ENCODE results near the gene NSD2.
"Not testable (repeated sequence)": the region's sequence is repeated elsewhere in the genome, so short reads cannot be mapped to it uniquely, and the experiment has no call there.

The NSD2 gene

GRCh38 chr4:1870578-1871443, at the start of gene NSD2:
NSD2 (plus strand) TSS chr4:1871393; CDS start chr4:1900655, 29,262 bp downstream.
- no peak for DNase-seq (ENCODE audit: low read depth, low spot score)

- no peak for DNase-seq (ENCODE audit: low read depth, low spot score)
Measured at GRCh38 chr4:1821679-1822567, 49.3 kb upstream of the NSD2 start.

- DNase-seq (ENCODE audit: low read depth, low spot score), result no peak
Measured at GRCh38 chr4:1822568-1823544, 48.3 kb upstream of the NSD2 start.

- DNase-seq (ENCODE audit: low read depth, low spot score), result no peak
Measured at GRCh38 chr4:1823545-1823932, 47.7 kb upstream of the NSD2 start.

- DNase-seq (ENCODE audit: low read depth, low spot score), result no peak
Measured at GRCh38 chr4:1824746-1825145, 46.4 kb upstream of the NSD2 start.

GRCh38 chr4:1825326-1825725, 45.9 kb upstream of the NSD2 start:
- DNase-seq (ENCODE audit: low read depth, low spot score), result no peak

GRCh38 chr4:1826531-1827350, 44.5 kb upstream of the NSD2 start:
- DNase-seq (ENCODE audit: low read depth, low spot score), result no peak

GRCh38 chr4:1830234-1830633, 41.0 kb upstream of the NSD2 start:
- no peak for DNase-seq (ENCODE audit: low read depth, low spot score)

GRCh38 chr4:1830642-1831228, 40.5 kb upstream of the NSD2 start:
- DNase-seq (ENCODE audit: low read depth, low spot score), result no peak

- DNase-seq (ENCODE audit: low read depth, low spot score), result no peak
Measured at GRCh38 chr4:1831331-1831730, 39.9 kb upstream of the NSD2 start.

GRCh38 chr4:1832690-1833089, 38.5 kb upstream of the NSD2 start:
- DNase-seq (ENCODE audit: low read depth, low spot score), result no peak

- no peak for DNase-seq (ENCODE audit: low read depth, low spot score)
Measured at GRCh38 chr4:1833307-1834046, 37.7 kb upstream of the NSD2 start.

GRCh38 chr4:1834047-1834775, 37.0 kb upstream of the NSD2 start:
- no peak for DNase-seq (ENCODE audit: low read depth, low spot score)

- not testable (repeated sequence) for DNase-seq (ENCODE audit: low read depth, low spot score)
Measured at GRCh38 chr4:1835836-1836235, 35.4 kb upstream of the NSD2 start.

GRCh38 chr4:1836650-1837049, 34.5 kb upstream of the NSD2 start:
- DNase-seq (ENCODE audit: low read depth, low spot score), result no peak

GRCh38 chr4:1837069-1837468, 34.1 kb upstream of the NSD2 start:
- no peak for DNase-seq (ENCODE audit: low read depth, low spot score)

- DNase-seq (ENCODE audit: low read depth, low spot score), result no peak
Measured at GRCh38 chr4:1839282-1839681, 31.9 kb upstream of the NSD2 start.

- no peak for DNase-seq (ENCODE audit: low read depth, low spot score)
Measured at GRCh38 chr4:1841201-1841886, 29.8 kb upstream of the NSD2 start.

Measured in brain pericyte (primary cell).